GM13977 (cell line): Measurements from ENCODE around the gene CDC6.

Experiments
- DNase-seq: peaks from one replicate; pipeline ENCODE4 v3.0.0; 2012; ENCODE audit warnings: low spot score
- in situ Hi-C: fragments of 300-500 bp; cut with MboI; formaldehyde crosslinking; loops from one replicate; pipeline ENCODE4 v1.12.0; 2022; ENCODE audit warnings: low sequenced_read_pairs, low pct_unique_long_range_greater_than_20kb, mixed read lengths, inconsistent platforms; ENCODE audit not compliant: unreplicated experiment
- TF ChIP-seq, protein P1 (sequence below): IDR thresholded peaks from 2 replicates; pipeline ENCODE4 v1.5.1; 2012; ENCODE audit warnings: mild to moderate bottlenecking, control low read depth; ENCODE audit not compliant: insufficient read depth; ENCODE audit errors: extremely low read depth, missing control alignments

The CDC6 gene

DNA sequence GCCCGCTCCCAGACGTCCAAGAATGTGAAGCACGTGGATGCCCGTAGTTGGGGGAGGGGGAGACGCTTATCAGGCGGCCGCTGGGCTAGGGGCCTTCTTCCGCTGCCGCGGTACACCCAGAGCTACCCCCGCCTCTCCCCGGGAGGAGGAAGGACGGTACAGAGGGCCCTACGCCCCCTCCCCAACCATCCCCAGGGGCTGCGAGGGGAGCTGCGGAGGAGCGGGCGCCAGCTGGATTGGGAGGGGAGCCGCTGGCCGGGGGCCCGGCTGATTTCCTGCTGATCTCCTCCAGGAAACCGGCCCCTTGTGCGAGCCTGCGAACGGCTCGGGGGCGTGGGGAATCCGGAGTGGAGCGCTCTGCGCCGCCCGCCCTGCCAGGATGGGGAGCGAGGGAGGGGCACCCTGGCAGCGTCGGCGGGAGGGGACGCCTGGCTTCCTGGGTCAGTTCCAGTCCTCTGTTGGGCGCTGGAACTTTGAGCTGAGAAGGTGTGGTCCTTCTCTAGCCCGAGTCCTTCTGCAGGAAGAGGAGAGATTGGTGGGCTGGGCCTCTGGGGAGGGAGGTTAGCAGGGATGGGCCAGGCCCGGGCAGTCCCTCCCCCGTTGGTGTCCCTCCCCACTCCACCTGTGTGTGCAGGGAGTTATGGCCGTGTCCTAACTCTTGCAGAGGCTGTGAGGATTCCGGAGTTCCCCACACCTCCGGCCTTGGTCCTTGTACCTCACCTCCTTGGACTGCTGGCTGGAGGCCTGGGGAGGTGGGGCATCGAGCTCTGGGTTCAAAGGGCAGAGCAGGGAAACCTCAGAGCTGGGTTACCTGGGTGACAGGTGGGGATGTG, 57.7 kb downstream of the CDC6 start:
- DNase-seq, result no peak

DNA sequence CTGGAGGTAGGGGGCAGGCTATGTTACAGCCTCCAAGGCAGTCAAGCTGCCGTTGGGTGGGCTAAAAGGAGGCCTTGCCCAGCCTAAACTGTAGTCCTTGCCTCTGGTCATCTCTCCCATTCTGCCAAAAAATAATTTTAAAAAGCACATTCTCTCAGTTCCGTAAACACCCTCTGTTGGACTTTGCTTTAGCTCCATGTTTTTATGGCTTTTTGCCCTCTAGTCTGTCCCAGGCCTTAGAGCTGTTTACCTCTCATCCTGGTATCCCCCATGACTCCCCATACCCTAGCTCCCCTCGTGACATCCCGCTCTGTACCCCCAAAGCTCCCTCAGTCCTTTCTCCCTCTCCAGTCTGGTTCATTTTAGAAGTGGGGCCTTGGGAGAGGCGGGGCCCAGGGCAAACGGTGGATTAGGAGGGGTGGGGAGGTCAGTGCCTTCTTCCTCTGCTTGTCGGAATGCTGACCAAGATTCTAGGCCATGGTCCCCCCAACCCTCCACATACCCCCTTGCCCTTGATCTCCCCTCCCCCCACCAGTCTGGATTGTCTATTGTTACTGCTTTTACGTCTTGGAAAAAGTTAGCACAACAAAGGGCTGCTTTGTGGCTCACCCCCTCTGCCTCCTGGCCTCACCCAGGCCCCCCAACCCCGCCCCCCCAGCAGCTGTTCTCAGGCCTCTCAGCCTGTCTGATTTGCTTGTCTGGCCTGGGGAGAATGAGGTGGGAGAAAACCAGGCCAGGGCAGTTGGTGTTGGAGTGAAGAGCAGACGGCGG, 58.5 kb downstream of the CDC6 start:
- in situ Hi-C loops, result no loop called here
- DNase-seq, result no peak
- TF ChIP-seq, protein P1, sequence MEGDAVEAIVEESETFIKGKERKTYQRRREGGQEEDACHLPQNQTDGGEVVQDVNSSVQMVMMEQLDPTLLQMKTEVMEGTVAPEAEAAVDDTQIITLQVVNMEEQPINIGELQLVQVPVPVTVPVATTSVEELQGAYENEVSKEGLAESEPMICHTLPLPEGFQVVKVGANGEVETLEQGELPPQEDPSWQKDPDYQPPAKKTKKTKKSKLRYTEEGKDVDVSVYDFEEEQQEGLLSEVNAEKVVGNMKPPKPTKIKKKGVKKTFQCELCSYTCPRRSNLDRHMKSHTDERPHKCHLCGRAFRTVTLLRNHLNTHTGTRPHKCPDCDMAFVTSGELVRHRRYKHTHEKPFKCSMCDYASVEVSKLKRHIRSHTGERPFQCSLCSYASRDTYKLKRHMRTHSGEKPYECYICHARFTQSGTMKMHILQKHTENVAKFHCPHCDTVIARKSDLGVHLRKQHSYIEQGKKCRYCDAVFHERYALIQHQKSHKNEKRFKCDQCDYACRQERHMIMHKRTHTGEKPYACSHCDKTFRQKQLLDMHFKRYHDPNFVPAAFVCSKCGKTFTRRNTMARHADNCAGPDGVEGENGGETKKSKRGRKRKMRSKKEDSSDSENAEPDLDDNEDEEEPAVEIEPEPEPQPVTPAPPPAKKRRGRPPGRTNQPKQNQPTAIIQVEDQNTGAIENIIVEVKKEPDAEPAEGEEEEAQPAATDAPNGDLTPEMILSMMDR, result no peak

More for the DNA sequence above, 57.7 kb downstream of the CDC6 start:
- TF ChIP-seq, protein P1, result no peak
- in situ Hi-C loops, result no loop called here

DNA sequence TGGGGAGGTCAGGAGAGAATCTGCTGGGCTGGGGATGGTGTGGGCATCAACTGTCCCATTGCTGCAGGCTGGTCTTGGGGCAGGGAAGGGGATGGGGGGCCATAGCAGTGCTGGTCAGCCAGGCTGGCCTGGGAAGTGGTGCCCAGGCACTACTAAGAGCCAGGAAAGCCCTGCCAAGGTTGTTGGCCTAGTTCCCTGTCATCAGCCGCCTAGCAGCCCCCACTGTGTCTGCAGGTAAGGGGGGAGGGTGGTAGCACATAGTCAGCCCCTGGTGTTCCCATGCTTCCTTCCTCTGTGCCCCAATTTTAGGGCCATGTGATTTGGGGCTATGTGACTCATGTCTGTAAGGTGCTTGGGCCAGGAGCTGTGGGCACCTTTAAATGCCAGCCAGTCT, 59.1 kb downstream of the CDC6 start:
- TF ChIP-seq, protein P1, result no peak
- no peak for DNase-seq
- in situ Hi-C loops, result no loop called here

DNA sequence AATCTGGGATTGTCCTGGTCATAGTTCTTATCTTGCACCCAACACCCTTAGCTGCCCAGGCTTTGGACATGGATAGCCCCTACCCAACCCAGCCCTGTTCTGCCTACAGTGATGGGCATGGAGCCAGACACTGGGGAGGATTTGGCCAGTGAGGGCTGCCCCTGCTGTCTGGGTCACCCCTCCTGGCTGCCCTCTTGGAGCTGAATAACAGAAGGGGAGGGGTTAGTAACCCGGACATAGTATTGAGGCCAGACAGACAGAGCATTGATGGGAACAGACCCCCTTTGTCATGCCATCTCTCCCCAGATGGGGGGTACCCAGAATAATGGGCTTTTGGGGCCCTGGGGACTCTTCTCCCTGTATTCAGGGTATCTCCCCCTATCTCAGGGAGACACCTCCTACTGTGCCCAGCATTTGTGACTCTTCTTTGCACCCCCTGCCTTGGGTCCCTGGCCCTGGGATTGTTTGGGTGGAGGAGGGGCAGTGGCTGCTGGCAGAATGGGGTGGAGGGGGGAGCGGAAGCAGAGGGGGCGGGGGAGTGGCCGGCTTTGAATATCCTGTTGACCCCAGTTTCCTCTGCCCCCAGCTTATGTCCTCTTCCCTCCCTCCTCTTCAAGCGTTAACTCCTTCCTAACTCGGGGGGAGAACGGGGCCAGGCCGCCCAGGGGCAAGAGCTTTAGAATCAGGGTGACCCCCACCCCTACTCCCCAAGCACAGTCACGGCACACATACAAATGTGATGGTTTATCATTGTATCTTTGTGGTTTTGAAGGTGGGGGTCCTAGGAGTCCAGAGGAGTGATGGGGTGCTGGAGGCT, 59.8 kb downstream of the CDC6 start:
- DNase-seq, result no peak
- TF ChIP-seq, protein P1, result no peak
- in situ Hi-C loops, result no loop called here

DNA sequence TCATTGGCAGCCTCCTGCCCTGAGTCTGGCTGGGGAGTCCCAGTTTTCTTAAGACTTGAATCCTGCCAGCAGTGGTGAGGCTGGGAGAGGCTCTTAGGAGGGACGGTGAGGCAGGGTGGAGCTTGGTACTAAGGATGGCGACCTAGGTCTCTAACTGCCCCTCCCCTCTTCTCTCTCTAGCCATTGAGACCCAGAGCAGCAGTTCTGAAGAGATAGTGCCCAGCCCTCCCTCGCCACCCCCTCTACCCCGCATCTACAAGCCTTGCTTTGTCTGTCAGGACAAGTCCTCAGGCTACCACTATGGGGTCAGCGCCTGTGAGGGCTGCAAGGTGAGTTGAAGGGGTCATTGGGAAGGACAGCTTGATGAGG, 60.4 kb downstream of the CDC6 start:
- TF ChIP-seq, protein P1, result no peak
- in situ Hi-C loops, result no loop called here
- DNase-seq, result no peak
